HG02884 (cell line): Measurements from ENCODE around the gene CADPS2.
A peak's percentile ranks its signal among the peaks of the same experiment; 100 is the strongest.

Experiments
- ATAC-seq: cut with Tn5 transposase; IDR thresholded peaks from one replicate; pipeline ENCODE4 v1.9.1; 2021; ENCODE audit warnings: mild to moderate bottlenecking, moderate library complexity; ENCODE audit not compliant: unreplicated experiment

The CADPS2 gene

DNA sequence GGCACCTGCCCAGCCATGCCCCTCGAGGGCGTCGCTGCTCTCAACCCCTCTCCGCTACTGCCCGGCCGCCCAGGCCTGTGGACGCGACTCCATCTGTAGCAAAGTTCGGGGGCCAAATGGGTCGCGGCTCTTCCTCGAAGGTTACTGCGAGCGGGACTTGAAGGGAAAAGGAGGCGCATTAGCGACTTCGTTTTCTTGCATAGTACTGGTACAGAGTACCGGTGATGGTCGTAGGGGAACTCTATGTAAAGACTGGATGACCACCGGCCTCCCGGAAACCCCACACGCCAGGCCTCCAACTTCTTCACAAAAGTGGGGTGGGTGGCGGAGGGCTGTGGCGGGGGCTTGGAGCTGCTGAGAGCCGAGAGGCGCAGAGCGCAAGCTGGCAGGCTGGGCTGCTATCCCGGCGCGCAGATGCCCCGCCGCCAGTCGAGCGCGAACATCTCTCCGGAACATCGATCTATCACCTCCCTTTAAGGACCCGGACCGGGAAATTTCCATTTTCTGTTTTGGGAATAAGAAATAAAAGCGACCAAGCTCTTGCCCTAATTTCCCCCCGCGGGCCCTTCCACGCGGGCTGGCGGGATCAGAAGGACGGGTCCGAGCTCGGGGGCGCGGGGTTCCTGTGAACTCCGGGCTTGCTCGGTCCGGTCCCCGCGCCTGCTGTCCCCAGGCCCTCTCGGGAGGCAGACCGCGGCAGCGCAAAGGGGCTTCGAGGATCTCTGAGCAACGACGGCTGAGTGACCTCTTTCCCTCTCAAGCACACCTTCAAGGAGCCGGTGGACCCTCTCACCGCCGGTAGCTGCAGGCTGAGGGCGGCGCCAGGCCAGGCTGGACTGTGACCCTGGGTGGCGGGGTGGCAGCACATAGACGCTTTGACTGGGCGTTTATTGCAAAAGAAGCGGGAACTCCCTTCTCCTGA lies 569.5 kb downstream of the CADPS2 start:
- no peak for ATAC-seq

DNA sequence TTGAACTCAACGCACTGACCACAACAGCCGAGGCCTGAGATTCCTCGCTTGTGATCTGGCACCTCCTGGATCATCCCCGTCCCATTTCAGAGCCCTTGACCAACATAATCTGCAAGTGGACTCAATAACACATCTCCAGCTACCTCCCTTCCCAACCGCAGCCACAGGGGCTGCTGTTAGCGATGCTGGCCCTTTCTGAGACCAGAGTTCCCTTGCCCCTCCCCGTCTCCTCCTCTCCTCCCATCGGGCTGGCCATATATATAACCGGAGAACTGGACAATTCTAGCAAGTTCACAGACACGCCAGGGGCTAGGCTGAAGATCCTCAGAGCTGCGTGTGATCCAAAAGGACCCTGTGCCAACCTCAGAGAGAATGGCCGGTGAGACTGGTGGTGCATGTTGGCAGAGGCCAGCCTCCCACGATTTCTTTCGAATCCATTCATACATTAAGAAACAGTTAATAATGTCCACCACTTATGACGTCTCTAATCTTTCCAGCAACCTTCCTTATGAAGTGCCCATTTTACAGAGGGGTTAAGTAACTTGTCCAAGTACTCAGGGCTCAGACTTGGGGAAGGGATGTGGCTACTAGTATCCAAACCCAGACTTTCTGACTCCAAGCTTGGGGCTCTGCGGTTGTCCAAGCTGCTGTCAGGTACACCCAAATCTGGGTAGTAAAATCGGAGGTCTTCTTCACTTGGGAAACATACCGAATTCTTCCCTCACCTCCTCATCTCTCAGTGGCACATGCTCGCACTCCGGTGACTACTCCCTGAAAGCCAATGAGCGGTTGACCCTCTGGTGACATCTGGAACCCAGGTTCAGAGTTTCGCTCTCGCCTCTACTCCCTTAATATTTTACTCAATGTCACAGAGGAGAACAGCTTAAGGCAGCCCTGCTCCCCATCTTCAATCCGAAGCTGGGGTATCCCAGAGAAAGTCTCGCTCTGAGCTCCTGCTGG lies 570.5 kb downstream of the CADPS2 start:
- no peak for ATAC-seq

DNA sequence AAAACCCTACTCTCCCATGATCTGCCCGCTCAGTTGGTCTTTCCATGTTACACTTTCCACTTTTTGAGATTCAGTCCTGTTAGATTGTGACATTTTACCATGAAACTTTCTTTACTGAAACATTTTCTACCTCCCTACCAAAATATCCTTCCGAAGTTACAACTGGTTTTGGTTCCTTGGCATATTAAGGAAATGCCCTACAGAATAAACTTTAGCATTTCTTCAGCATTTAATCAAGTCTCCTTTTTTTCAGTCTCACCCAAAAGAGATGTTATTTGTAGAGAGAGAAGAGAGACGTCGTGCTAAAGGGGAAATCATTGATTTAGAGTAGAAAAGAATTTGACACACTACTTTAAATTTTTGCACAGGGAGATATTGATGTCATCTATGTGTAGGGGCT lies 572.0 kb downstream of the CADPS2 start:
- no peak for ATAC-seq

DNA sequence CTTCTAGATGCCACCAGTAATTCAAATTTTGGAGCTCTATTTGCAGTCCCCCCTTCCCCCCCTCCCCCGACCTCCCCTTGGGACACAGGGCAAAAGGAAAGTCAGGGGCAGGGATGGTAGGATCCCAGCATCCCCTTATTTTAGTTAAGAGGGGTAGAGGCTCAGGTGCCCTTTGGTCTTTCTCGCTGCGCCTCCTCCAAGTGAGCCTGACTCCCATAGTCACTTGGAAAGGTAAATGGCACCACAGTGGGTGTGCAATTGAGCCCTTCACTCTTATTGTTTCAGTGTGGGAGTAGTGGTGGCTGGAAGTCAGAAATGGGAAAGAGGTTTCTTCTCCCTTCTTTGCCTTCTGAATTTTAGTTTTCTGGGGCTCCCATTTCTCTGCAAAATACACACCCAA lies 573.5 kb downstream of the CADPS2 start:
- ATAC-seq: no peak

DNA sequence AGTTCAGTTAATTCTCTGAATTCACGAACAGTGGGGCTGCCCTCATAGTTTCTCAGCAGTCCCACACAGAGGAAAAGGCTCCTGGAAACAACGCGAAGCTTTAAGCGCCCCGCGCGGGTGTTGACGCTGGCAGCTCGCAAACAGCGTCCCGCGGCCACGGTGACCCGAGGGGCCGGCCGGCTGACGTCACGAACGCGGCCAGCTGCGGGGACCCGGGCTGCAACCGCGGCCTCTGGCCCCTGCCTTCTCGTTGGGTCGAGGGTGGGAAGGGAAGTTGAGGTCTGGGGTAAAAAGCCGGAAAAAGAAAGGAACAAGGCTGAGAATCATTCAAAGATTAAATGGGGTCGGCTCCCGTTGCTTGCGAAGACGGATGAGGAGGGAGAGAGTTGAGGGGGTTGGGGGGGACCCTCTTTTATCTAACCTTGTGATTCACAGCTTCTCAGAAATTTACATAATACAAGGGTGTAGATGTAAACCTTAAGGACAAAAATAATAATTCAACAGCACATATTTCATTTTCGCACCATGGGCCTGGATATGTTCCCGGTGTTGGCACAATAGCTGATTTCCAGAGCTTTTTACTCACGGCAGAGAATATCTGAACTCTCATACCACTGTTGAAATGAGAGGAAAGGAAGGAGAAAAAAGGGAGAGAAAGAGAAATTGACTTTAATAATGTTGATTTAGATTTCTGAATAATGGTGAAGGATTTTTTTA lies 574.4 kb downstream of the CADPS2 start:
- no peak for ATAC-seq

DNA sequence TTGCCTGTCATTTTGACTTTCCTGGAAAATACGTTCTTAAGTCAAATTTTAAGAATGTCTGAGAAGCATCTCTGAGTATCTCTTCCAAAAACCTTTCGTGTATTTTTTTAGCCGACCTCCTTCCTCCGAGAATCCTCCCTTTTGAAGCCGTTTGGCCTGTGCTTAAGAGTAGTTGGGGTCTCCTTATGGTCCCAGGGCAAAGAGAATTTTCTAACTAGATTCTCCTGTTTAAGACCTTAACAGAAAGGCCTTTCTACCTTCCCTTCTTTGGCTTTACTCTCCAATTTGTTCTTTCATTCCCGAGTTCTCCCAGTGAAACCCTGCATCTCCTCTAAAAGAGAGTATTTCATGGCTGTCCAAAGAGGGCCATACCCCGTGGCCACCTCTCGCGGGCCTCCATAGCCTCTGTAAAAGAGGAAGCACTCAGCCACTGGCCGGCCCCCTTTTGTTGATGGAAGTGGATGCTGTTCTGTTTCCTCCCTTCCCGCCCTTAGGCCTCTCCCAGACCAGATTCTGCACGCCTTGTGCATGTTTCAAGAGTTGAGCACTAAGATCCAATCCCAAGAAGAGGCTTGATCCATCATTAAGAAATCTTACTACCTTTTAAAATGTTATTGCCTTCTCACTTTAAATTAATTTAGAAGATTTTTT lies 575.1 kb downstream of the CADPS2 start:
- no peak for ATAC-seq

DNA sequence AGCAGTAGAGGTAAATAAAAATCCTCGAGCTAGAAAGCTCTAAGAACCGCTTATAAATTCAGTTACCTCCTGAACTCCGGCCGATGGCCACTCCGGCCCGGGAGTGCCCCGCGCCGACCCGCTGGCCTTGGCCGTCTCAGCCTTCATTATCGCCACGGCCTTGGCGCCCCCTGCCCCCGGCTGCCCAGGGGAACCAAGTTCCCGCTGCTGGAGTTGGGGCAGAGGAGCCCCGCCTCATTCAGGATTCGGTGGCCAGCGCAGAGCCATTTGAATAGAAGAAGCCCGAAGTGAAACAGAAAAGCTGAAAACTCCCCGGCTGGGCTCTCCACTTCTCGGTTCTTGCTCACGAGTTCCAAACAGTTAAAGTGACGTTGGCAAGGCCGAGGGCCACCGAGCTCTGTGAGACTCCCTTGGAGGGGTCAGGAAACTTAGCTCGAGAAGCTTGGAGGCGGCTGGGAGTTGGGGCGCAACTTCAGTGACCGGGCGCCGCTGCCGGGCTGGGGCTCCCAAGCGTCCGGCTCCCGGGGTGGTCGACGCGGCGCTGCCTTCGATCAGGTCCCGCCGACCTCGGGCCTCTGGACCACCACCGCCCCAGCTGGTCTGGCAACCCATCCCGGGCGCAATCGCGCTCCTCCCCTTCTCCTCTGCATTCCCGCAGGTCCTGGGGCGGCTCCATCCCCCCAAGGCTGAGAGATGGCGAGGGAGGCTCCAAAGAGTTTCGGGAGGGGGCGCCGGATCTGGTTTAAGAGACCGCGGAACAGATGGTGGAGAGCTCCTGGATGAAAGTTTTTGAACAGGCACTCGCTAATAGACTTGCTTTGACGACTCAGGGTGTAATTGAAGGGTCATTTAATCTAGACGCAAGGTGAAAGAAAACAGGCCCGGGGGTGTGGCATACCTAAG lies 575.9 kb downstream of the CADPS2 start:
- ATAC-seq: peak; percentile 64

DNA sequence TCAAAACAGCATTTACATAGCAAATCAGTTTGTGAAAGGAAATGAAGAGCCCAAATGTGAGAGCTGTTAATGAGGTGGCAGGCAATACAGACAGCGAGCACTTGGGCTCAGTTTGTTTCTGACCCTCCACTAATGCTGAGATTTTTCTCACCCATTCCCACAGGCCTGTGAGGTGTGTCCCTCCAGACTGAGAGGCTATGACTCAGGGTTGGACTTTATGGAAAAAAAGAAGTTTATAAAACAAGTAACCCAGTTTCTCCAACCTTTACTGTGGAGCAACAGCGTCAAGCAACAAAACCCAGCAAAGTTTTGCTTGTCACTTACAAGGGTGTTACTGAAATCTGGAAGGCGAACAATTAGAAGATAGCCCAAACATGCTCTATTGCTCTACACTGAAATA lies 576.8 kb downstream of the CADPS2 start:
- no peak for ATAC-seq

DNA sequence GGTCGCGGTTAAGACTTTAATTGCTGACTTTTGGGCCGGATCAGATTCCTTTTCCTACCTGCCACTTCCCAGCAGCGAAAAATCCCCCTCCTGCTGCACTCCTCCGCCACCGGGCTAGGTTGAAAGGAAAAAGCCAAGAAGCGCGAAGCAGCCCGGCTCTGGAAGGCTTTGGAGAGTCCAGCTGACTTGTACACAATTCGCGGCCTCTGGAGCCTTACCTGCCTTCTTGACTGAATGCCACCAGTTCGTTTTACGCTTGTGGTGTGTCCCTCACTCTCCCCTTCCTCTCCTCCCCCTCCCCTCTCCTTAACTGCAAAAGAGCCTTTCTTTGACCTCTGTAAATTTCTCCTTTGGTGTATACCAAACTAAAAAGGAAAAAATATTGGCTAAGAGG lies 579.0 kb downstream of the CADPS2 start:
- no peak for ATAC-seq

DNA sequence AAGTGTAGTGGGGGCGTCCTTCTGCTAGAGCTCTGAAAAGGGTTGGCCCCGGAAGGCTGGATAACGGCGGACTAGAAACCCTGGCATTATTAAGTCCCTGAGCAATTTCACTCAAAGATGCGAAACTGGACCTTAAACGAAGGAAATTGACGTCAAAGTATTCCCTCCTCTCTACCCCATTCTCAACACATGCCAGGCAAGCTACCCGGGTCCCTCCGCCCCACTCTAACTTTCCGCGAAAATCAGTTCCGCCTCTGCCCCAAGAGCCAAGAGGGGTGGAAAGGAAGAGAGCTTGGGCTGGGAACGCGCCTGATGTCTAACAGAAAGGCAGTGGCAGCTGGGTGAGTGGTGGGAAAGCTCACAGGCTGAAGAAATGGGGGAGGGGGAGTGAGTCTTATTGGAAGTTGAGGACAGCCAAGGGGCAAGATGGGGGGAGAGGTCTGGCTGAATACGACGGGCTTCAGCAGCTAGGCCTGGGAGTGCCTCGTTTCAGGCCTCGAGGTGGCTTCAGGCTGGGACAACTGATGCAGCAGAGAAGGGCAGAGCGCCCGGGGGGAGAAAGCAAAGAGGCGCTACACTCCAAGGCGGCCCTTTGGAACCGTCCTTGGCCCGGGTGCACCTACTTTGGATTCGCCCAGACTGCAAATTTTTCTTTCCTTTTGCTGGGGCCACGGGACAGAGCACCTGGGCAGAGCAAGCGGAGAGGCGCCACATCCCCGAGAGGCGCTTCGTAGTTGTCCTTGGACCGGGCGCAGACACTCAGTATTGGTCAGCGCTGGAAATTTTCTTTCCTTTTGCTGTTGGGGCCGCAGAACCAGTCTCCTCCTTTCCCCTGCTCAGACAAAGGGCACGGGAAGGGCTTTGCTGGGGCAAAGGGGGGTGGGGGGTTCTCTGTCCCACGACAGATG lies 579.7 kb downstream of the CADPS2 start:
- no peak for ATAC-seq

DNA sequence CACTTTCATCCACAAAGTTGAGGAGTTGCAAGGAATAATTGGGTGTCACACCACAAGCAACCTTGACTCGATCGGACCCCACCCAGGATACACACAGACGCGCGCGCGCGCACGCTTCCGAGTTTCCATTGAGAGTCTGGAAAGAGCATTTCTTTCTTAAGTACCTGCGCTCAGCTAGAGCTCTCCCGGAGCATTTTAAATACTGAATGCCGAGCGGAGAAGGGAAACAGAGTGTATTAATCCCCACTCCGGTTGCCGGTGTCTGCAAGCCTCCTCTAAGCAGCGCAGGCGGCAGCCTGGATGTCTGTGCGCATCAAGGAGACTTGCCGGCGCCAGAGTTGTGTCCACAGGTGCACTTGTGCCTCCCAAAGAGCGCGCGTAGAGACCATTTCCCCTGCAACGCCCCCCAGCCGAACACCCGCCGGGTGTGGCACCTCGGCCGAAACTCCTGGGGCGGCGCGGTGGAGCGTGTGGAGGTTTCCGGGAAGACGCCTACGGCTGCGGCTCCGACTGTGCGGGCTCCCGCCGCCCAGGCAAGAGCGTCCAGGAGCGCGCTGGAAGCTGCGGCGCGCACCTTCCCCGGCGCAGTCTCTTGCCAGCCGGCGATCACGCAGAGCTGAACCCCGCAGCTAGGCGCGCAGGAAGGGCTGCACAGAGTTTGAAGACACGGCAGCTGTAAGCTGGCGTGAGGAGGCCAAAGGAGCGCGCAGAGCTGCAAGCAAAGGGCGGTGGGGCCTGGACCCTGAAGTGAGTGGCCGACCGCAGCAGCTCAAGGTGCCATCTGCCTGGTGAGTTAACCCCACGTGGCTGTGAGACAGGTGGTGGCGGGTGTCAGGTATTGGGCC lies 580.6 kb downstream of the CADPS2 start:
- no peak for ATAC-seq

DNA sequence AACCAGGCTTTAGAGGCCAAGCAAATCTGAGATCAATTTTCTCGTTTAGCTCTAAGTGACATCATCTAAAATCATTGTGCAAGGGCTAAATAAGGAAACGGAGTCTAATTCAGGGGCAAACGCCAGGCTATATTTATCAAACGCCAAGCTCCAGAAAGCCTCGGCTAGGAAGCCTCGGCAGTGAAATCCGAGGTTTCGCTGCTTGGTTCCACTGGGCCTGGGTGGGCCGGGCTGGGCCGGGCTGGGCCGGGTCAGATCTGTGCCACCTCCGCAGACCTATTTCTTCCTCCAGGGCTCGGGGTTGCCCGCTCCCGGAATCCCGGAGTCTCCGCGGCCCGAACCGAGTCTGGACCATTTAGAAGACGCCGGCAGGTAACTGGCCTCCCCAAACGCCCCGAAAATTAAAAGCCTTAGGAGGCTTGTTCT lies 581.3 kb downstream of the CADPS2 start:
- ATAC-seq: no peak

DNA sequence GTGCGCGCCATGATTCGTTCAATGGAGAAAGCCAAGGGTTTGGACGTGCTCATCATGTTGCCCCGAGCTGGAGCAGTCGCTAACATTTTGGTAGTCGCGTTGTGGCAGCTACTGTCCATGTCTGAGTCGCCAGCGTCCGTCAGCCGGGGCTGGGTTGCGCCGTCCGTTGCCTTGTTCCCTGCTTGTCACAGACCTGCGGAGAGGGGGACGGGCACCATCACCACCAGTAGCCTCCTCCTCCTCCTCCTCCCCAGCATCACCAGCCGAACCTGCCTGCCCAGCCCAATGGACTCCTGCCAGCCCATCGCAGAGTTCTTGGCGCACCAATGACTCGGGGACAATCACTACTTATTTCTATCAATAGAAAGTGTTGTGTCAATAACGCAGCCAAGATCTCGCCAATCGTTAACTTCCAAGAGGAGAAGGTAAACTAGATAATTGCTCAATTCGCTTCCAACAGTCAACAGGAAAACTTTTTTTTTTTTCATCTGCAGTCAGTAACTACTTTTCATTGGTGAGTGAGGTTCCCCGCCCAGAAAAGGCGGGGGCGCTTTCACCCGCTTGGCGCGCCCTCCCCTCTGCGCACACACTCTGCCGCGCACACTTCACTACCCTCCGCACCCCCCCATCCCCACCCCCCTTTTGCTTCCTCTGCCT lies 581.8 kb downstream of the CADPS2 start, which contains the start of gene FEZF1:
FEZF1 (minus strand) TSS at position 432 of the 657 bp plus-strand sequence; CDS start at position 119, 313 bp downstream.
- ATAC-seq: no peak

DNA sequence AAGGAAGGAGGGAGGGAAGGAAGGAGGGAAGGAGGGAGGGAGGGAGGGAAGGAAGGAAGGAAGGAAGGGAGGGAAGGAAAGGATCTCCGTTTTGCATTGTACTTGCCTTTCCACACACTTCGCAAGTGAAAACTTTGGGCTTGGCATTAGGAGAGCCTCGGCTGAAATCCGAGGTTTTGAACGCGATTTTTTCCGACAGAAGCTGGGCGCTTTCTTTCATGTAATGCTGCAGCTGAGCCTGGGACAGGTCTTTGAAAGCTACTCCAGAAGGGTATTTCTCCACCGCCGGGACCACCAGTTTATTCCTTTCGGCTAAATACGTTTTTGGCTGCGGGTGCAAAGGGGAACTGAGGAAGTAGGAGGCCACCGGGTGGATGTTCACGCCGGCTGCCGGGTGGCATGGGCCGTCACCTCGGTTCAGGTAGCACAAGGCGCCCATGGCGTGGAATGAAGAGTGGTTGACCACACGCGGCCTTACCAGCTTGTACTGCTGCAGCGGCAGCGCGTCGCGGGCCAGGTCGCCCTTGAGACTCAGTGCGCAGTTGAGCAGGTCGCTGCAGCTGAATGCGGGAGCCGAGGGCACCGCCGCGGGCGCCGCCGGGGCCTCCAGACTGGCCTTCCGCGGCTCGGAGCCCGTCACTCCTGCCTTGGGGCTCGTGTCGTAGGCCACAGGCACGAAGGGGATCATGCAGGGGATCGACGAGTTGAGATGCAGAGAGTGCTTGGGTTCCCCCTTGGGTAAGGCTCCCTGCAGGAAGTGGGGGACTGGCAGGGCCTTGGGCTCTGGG lies 582.5 kb downstream of the CADPS2 start:
- ATAC-seq: no peak

DNA sequence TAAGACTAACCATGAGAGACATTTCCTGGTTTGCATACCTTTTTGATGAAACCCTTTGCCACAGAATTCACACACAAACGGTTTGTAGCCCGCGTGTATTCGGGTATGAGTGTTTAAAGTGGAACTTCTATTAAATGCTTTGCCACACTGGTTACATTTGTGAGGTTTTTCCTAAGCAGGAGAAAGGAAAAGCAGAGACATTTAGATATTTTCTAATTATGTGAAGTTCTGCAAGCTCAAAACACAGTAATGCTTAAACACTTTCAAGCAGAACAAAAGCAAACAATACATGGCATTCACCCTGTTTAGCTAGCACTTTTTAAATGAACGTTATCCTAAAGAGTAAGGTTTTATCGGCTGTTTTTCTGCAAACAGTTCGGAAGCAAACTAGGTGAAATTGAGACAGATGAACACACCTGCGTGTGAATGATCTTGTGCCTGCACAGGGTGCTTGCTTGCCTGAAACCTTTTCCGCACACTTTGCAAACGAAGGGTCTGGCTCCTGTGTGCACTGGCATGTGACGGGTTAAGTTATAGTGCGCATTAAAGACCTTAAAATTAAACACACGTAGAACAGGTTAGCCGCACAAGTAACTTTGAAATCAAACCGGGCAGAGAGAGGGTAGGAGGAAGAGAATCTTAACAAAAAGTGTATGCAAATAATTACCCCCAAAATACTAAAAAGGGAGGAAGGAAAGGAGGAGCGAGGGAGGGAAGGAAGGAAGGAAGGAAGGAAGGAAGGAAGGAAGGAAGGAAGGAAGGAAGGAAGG lies 583.3 kb downstream of the CADPS2 start:
- no peak for ATAC-seq
